Mesenchymal stem cell (in vitro differentiated cells and primary cell): Measurements from ENCODE around the gene LYPD4.
"Not testable (repeated sequence)": the region's sequence is repeated elsewhere in the genome, so short reads cannot be mapped to it uniquely, and the experiment has no call there.

Source experiments
- DNase-seq: peaks from one replicate; pipeline ENCODE4 v3.0.0-alpha.2; 2013
- H2AFZ ChIP-seq: one replicate; pipeline ENCODE4 v1.6.1; 2013; ENCODE audit warnings: low read depth, mild to moderate bottlenecking, control low read depth, inconsistent platforms, low read length, moderate library complexity
- H2AK5ac ChIP-seq: 2 replicates; pipeline ENCODE4 v1.6.1; 2013; ENCODE audit warnings: low read length, moderate library complexity, mild to moderate bottlenecking, inconsistent platforms; ENCODE audit not compliant: severe bottlenecking
- H2BK120ac ChIP-seq: one replicate; pipeline ENCODE4 v1.6.1; 2013; ENCODE audit warnings: low read depth, mild to moderate bottlenecking, inconsistent platforms, low read length, moderate library complexity
- H2BK12ac ChIP-seq, 2 experiments: one replicate each; pipeline ENCODE4 v1.6.1; 2013; ENCODE audit warnings: inconsistent platforms in 2 of 2, low read length in 2 of 2, mild to moderate bottlenecking in 2 of 2, moderate library complexity in 2 of 2, control low read depth in 1 of 2
- H2BK15ac ChIP-seq: one replicate; pipeline ENCODE4 v1.6.1; 2013; ENCODE audit warnings: mild to moderate bottlenecking, low read depth, inconsistent platforms; ENCODE audit not compliant: poor library complexity, severe bottlenecking
- H2BK5ac ChIP-seq: 2 replicates; pipeline ENCODE4 v1.6.1; 2013; ENCODE audit warnings: low read depth, mild to moderate bottlenecking, low read length, control low read depth, inconsistent platforms; ENCODE audit not compliant: poor library complexity, severe bottlenecking
- H3K14ac ChIP-seq, 2 experiments: one replicate each; pipeline ENCODE4 v1.6.1; 2013; ENCODE audit warnings: inconsistent platforms in 2 of 2, low read length in 2 of 2, control low read depth in 1 of 2, mild to moderate bottlenecking in 1 of 2, moderate library complexity in 1 of 2
- H3K18ac ChIP-seq, 2 experiments: one replicate each; pipeline ENCODE4 v1.6.1; 2013; ENCODE audit warnings: inconsistent platforms in 2 of 2, low read length in 2 of 2, control low read depth in 1 of 2, low read depth in 1 of 2, mild to moderate bottlenecking in 1 of 2
- H3K23ac ChIP-seq, 2 experiments: one replicate each; pipeline ENCODE4 v1.6.1; 2013; ENCODE audit warnings: inconsistent platforms in 2 of 2, low read length in 2 of 2, mild to moderate bottlenecking in 2 of 2, moderate library complexity in 2 of 2, control low read depth in 1 of 2
- H3K27ac ChIP-seq: 2 replicates; pipeline ENCODE4 v1.5.1; 2013; ENCODE audit warnings: mild to moderate bottlenecking, moderate library complexity, low read length, control low read depth, inconsistent platforms; ENCODE audit not compliant: poor library complexity, severe bottlenecking
- H3K27me3 ChIP-seq, 2 experiments: 2 replicates each; pipeline versions ENCODE4 v1.6.1 to v1.7.0; 2013; ENCODE audit warnings: low read length in 2 of 2, mild to moderate bottlenecking in 2 of 2, moderate library complexity in 2 of 2, control low read depth in 1 of 2, inconsistent platforms in 1 of 2; ENCODE audit not compliant: control insufficient read depth in 1 of 2, insufficient read depth in 1 of 2
- H3K36me3 ChIP-seq, 2 experiments: 2 replicates each; pipeline versions ENCODE4 v1.6.1 to v1.7.0; 2013; ENCODE audit warnings: low read length in 2 of 2, control low read depth in 1 of 2, inconsistent platforms in 1 of 2, low read depth in 1 of 2, mild to moderate bottlenecking in 1 of 2; ENCODE audit not compliant: insufficient read depth in 2 of 2, control insufficient read depth in 1 of 2
- H3K4ac ChIP-seq, 2 experiments: one replicate each; pipeline ENCODE4 v1.6.1; 2013; ENCODE audit warnings: inconsistent platforms in 2 of 2, low read length in 2 of 2, mild to moderate bottlenecking in 2 of 2, moderate library complexity in 2 of 2, control low read depth in 1 of 2, low read depth in 1 of 2
- H3K4me1 ChIP-seq: 2 replicates; pipeline ENCODE4 v1.6.1; 2013; ENCODE audit warnings: low read depth, low read length, control low read depth; ENCODE audit not compliant: control insufficient read depth, insufficient read depth
- H3K4me2 ChIP-seq: 2 replicates; pipeline ENCODE4 v1.6.1; 2013; ENCODE audit warnings: low read length, mild to moderate bottlenecking, inconsistent platforms; ENCODE audit not compliant: poor library complexity, severe bottlenecking
- H3K4me3 ChIP-seq, 2 experiments: 2 replicates each; pipeline versions ENCODE4 v1.5.1 to v1.7.0; 2013; ENCODE audit warnings: low read length in 2 of 2, mild to moderate bottlenecking in 2 of 2, control low read depth in 1 of 2, low read depth in 1 of 2; ENCODE audit not compliant: insufficient read depth in 1 of 2
- H3K79me1 ChIP-seq: replicated peaks from 2 replicates; pipeline ENCODE4 v1.6.1; 2013; ENCODE audit warnings: mild to moderate bottlenecking, control low read depth, low read length, inconsistent platforms; ENCODE audit not compliant: poor library complexity, severe bottlenecking
- H3K9ac ChIP-seq: 2 replicates; pipeline ENCODE4 v1.7.0; 2013; ENCODE audit warnings: mild to moderate bottlenecking, low read length, moderate library complexity
- H3K9me3 ChIP-seq: 2 replicates; pipeline ENCODE4 v1.7.0; 2013; ENCODE audit warnings: mild to moderate bottlenecking, low read length; ENCODE audit not compliant: control insufficient read depth
- H4K8ac ChIP-seq: one replicate; pipeline ENCODE4 v1.6.1; 2013; ENCODE audit warnings: inconsistent platforms, mild to moderate bottlenecking, low read length, moderate library complexity
- H4K91ac ChIP-seq: one replicate; pipeline ENCODE4 v1.6.1; 2013; ENCODE audit warnings: mild to moderate bottlenecking, low read length, inconsistent platforms
- WGBS: methylation state at CpG from one replicate; pipeline ENCODE4 v1.1.7; 2013; ENCODE audit warnings: mixed read lengths; 5-methylcytosine and 5-hydroxymethylcytosine counted together

The LYPD4 gene

DNA sequence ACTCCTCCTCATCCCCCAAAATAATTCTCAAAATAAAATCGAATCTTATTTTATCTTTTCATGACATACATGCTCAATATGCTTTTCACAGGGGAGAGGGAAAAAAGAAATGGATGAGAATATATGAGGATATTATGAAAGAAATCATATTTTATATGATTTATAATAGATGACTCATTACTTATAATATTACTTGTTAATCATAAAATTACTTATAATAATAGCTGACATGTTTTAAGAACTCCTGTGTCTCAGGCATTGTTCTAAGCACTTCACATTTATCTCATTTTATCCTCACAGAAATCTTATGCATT, 51.1 kb downstream of the LYPD4 start:
- H3K4me2 ChIP-seq: no peak overlapping the region
- H4K8ac ChIP-seq: no peak overlapping the region
- H2AK5ac ChIP-seq: no peak overlapping the region
- H2BK120ac ChIP-seq: no peak overlapping the region
- H2BK12ac ChIP-seq: no peak overlapping the region
- H3K14ac ChIP-seq: no peak overlapping the region
- H3K79me1 ChIP-seq: no peaks in the 10 kb centered on the region
- no peak overlapping the region for H3K4ac ChIP-seq
- H2BK15ac ChIP-seq: no peak overlapping the region
- no peak overlapping the region for H2AFZ ChIP-seq
- H3K27me3 ChIP-seq: peaks cover 13 to 61% of the 10 kb centered on the region in 2 experiments
- no peak overlapping the region for H3K4me3 ChIP-seq
- DNase-seq: no peak
- no peaks in the 10 kb centered on the region for H3K9me3 ChIP-seq
- H3K4me1 ChIP-seq: no peaks in the 10 kb centered on the region
- no peak overlapping the region for H2BK5ac ChIP-seq
- H3K23ac ChIP-seq: no peak overlapping the region
- H3K36me3 ChIP-seq: no peaks in the 10 kb centered on the region
- H3K18ac ChIP-seq: no peak overlapping the region
- no peak overlapping the region for H3K27ac ChIP-seq
- H3K9ac ChIP-seq: no peak overlapping the region
- WGBS: no CpG with 5 or more reads among the region's 1 CpG
- no peak overlapping the region for H4K91ac ChIP-seq

DNA sequence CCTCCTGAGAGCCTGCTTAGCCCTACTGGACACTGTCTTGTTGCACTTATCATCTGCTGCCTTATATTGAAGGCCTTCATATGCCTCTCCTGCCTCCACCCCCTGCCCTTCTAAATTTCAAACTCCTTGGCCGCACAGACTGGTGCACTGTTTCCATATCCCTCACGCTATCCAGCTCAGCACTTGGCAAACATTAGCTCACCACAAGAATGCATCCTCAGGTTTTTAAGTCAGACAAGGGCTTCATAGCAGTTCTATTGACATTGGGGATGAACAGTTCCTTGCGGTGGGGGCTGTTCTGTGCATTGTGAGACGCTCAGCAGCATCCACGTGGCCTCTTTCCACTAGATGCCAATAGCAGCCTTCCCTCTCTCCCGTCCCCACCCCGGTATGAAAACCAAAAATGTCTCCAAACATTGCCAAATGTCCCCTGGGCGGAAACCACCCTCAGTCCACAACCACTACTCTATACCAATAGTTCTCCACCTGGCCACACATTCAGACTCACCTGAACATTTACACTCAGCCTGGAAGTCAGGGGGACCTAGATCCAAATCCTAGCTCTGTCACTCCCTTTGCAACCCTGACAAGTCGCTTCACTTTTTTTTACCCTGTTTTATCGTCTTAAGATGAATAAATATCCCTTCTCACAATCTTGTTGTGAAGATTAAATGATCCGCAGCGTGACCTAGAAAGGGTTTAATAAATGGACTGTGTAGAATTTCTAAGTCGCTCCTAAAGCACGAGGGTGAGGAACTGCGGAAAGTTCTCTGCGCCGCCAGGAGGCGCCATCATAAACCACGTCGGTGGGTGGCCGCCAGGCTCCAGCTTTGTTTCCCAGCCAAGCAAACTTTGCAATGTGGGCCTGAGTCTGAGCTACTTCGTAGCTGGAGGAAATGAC, 51.7 kb downstream of the LYPD4 start:
- no peak overlapping the region for H3K18ac ChIP-seq
- no peak overlapping the region for H4K91ac ChIP-seq
- H4K8ac ChIP-seq: no peak overlapping the region
- H3K27ac ChIP-seq: no peak overlapping the region
- no peaks in the 10 kb centered on the region for H3K9me3 ChIP-seq
- DNase-seq: no peak
- H3K36me3 ChIP-seq: no peaks in the 10 kb centered on the region
- no peak overlapping the region for H2BK12ac ChIP-seq
- H3K4me1 ChIP-seq: no peaks in the 10 kb centered on the region
- H3K9ac ChIP-seq: no peak overlapping the region
- no peak overlapping the region for H2BK15ac ChIP-seq
- no peak overlapping the region for H3K14ac ChIP-seq
- H2AK5ac ChIP-seq: no peak overlapping the region
- no peak overlapping the region for H3K23ac ChIP-seq
- 58% methylated on average over 20 of the region's 22 CpGs for WGBS
- H3K4me2 ChIP-seq: no peak overlapping the region
- no peak overlapping the region for H3K4ac ChIP-seq
- no peaks in the 10 kb centered on the region for H3K79me1 ChIP-seq
- H2AFZ ChIP-seq: no peak overlapping the region
- H3K27me3 ChIP-seq: peaks cover 10 to 60% of the 10 kb centered on the region in 2 experiments
- H2BK5ac ChIP-seq: no peak overlapping the region
- H2BK120ac ChIP-seq: no peak overlapping the region
- H3K4me3 ChIP-seq: no peak overlapping the region

DNA sequence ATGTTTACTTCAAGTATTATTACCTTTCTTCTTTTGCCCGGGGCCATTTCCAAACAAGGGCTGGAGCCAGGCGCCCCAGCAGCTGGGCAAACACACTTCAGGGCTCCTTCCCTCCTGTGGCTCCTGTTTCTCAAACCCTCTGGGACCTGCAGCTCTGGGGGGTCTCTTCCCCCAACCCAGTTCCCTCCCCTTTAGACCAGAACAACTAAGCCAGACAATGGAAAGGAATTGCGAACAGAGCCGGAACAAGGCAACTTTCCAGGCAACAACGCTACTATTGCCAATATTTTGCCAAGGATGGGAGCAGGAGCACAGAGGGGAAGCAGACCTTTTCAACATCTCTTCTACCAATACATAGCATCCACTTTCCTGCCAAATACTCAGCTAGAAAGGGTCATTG, 55.4 kb downstream of the LYPD4 start:
- not testable (repeated sequence) for H2BK12ac ChIP-seq, H3K14ac ChIP-seq, H3K36me3 ChIP-seq, H3K4ac ChIP-seq, DNase-seq, H3K4me2 ChIP-seq, H2BK5ac ChIP-seq, H3K23ac ChIP-seq, H3K4me1 ChIP-seq, H3K9ac ChIP-seq, H3K9me3 ChIP-seq, H3K79me1 ChIP-seq, H3K18ac ChIP-seq, H2AFZ ChIP-seq, H2BK15ac ChIP-seq, H2AK5ac ChIP-seq, H4K91ac ChIP-seq, H4K8ac ChIP-seq, H3K27ac ChIP-seq, H3K4me3 ChIP-seq, H2BK120ac ChIP-seq
- peaks cover 19 to 65% of the 10 kb centered on the region in 2 experiments for H3K27me3 ChIP-seq
- WGBS: 89% methylated on average over 3 of the region's 5 CpGs

DNA sequence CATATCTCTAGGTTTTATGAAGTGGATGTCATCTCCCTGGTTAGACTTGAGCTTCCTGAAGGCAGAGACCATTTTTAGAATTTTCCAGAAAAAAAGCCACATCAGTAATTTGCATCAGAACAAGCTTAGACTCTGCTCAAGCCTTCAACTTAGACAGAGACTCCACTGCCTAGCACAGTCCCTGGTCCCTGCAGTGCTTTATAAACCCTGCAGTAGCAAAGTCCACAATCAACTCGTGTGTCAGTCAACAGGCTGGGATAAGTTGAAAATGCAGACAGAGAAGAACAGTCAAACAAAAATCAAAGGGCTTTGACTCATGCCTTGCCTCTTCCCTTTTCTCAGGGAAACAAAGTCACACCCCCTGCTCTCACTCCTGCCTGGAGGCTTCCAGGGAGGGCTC, 56.0 kb downstream of the LYPD4 start:
- not testable (repeated sequence) for H3K9ac ChIP-seq, H3K4me3 ChIP-seq, H3K36me3 ChIP-seq, H4K8ac ChIP-seq, H3K4ac ChIP-seq, DNase-seq, H3K27ac ChIP-seq, H3K14ac ChIP-seq, H3K4me2 ChIP-seq, H2BK15ac ChIP-seq, H3K23ac ChIP-seq, H2AK5ac ChIP-seq, H3K18ac ChIP-seq, H2AFZ ChIP-seq, H2BK5ac ChIP-seq, H2BK12ac ChIP-seq, H3K9me3 ChIP-seq, H3K4me1 ChIP-seq, H2BK120ac ChIP-seq, H3K79me1 ChIP-seq, H4K91ac ChIP-seq
- H3K27me3 ChIP-seq: peaks cover 19 to 69% of the 10 kb centered on the region in 2 experiments
- no CpG with 5 or more reads among the region's 1 CpG for WGBS
